ENCODE data around the gene CUEDC2. TPM values are rescaled to one million over a fixed set of nuclear protein-coding genes. Genes with fewer than 3 reads are reported as not detected.

Gene CUEDC2
- total and polyA plus RNA-seq, 8 donors, result 47.0 to 81.0 (median 71.7) TPM

GRCh38 chr10:102376901-102377300 is 55.5 kb downstream of the CUEDC2 start:
- Histone ChIP-seq H3K36me3 (peaks cover 5 to 100% of the 10 kb centered on the region in 2 donors), H3K9me3 (no peaks in the 10 kb centered on the region), H3K27ac (no peak overlapping the region), H3K4me1 (no peaks in the 10 kb centered on the region), H3K4me3 (no peak overlapping the region), H3K27me3 (no peaks in the 10 kb centered on the region)
- DNase-seq (no peak), ATAC-seq (no peak)
- intact Hi-C loops (cut with DNase I), result no loop called here
- TF ChIP-seq, protein P1, sequence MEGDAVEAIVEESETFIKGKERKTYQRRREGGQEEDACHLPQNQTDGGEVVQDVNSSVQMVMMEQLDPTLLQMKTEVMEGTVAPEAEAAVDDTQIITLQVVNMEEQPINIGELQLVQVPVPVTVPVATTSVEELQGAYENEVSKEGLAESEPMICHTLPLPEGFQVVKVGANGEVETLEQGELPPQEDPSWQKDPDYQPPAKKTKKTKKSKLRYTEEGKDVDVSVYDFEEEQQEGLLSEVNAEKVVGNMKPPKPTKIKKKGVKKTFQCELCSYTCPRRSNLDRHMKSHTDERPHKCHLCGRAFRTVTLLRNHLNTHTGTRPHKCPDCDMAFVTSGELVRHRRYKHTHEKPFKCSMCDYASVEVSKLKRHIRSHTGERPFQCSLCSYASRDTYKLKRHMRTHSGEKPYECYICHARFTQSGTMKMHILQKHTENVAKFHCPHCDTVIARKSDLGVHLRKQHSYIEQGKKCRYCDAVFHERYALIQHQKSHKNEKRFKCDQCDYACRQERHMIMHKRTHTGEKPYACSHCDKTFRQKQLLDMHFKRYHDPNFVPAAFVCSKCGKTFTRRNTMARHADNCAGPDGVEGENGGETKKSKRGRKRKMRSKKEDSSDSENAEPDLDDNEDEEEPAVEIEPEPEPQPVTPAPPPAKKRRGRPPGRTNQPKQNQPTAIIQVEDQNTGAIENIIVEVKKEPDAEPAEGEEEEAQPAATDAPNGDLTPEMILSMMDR (IDR thresholded peaks at IDR 0.05), result no peak

GRCh38 chr10:102375867-102376266 is 56.5 kb downstream of the CUEDC2 start:
- Histone ChIP-seq H3K27ac (no peak overlapping the region), H3K27me3 (no peaks in the 10 kb centered on the region), H3K36me3 (peaks cover 5 to 100% of the 10 kb centered on the region in 2 donors), H3K9me3 (no peaks in the 10 kb centered on the region), H3K4me3 (no peak overlapping the region), H3K4me1 (no peaks in the 10 kb centered on the region)
- intact Hi-C loops (cut with DNase I), result no loop called here
- TF ChIP-seq, protein P1 (IDR thresholded peaks at IDR 0.05), result no peak
- ATAC-seq (no peak), DNase-seq (no peak)

GRCh38 chr10:102375250-102375649 is 57.1 kb downstream of the CUEDC2 start:
- H3K27me3 ChIP-seq, result no peaks in the 10 kb centered on the region
- H3K27ac ChIP-seq, result no peak overlapping the region
- TF ChIP-seq, protein P1 (IDR thresholded peaks at IDR 0.05), result no peak
- intact Hi-C loops (cut with DNase I), result no loop called here
- no peaks in the 10 kb centered on the region for H3K4me1 ChIP-seq
- H3K36me3 ChIP-seq, result peaks cover 5 to 100% of the 10 kb centered on the region in 2 donors
- H3K4me3 ChIP-seq, result no peak overlapping the region
- H3K9me3 ChIP-seq, result no peaks in the 10 kb centered on the region
- ATAC-seq, result no peak
- DNase-seq, result no peak

Small RNA genes lying within 50 kb of the gene (microRNA-seq; reads per million reads assigned to microRNA genes)
- gene MIR146B, result 14,337 to 16,841 reads per million in 2 donors

Other genes starting within 250 kb of the CUEDC2 start
- gene ELOVL3, start 206.3 kb downstream of the CUEDC2 start, total RNA-seq, result under 1 TPM; 0.58 to 0.65 TPM
- under 1 TPM; 0.12 to 0.92 (median 0.52) TPM for gene ELOVL3, start 206.3 kb downstream of the CUEDC2 start, polyA plus RNA-seq (ENCODE audit: insufficient read length in 6 of 6)
- gene PITX3, start 191.1 kb downstream of the CUEDC2 start, total RNA-seq, result under 1 TPM in 1 of 2 donors, not detected in 1; 0.29 TPM
- 1 to 10 TPM in 1 of 6 donors, under 1 TPM in 5; 0.28 to 1.4 (median 0.34) TPM for gene PITX3, start 191.1 kb downstream of the CUEDC2 start, polyA plus RNA-seq (ENCODE audit: insufficient read length in 6 of 6)
- 10 to 100 TPM; 48.7 to 53.4 TPM for gene GBF1, start 187.0 kb downstream of the CUEDC2 start, total RNA-seq
- gene GBF1, start 187.0 kb downstream of the CUEDC2 start, polyA plus RNA-seq (ENCODE audit: insufficient read length in 6 of 6), result 10 to 100 TPM; 44.7 to 57.2 (median 46.2) TPM
- 10 to 100 TPM; 37.0 to 50.2 TPM for gene NFKB2, start 36.9 kb downstream of the CUEDC2 start, total RNA-seq
- 10 to 100 TPM; 22.0 to 26.4 (median 24.8) TPM for gene NFKB2, start 36.9 kb downstream of the CUEDC2 start, polyA plus RNA-seq (ENCODE audit: insufficient read length in 6 of 6)
- 1 to 10 TPM; 1.4 to 5.4 TPM for gene PSD, start 13.8 kb downstream of the CUEDC2 start, total RNA-seq
- 10 to 100 TPM in 4 of 6 donors, 1 to 10 TPM in 2; 8.0 to 15.1 (median 11.5) TPM for gene PSD, start 13.8 kb downstream of the CUEDC2 start, polyA plus RNA-seq (ENCODE audit: insufficient read length in 6 of 6)
- 10 to 100 TPM; 17.4 to 18.7 TPM for gene FBXL15, start 11.7 kb downstream of the CUEDC2 start, total RNA-seq
- 1 to 10 TPM; 5.7 to 9.7 (median 7.0) TPM for gene FBXL15, start 11.7 kb downstream of the CUEDC2 start, polyA plus RNA-seq (ENCODE audit: insufficient read length in 6 of 6)
- 1 to 10 TPM; 5.6 to 7.3 TPM for gene C10orf95, start 19.0 kb upstream of the CUEDC2 start, total RNA-seq
- gene C10orf95, start 19.0 kb upstream of the CUEDC2 start, polyA plus RNA-seq (ENCODE audit: insufficient read length in 6 of 6), result 1 to 10 TPM in 5 of 6 donors, under 1 TPM in 1; 0.70 to 2.3 (median 1.4) TPM
- 100 to 1,000 TPM; 104 to 122 TPM for gene ACTR1A, start 70.1 kb upstream of the CUEDC2 start, total RNA-seq
- gene ACTR1A, start 70.1 kb upstream of the CUEDC2 start, polyA plus RNA-seq (ENCODE audit: insufficient read length in 6 of 6), result 10 to 100 TPM; 78.4 to 92.6 (median 83.6) TPM
- gene SUFU, start 71.4 kb upstream of the CUEDC2 start, total RNA-seq, result 10 to 100 TPM; 13.4 to 15.2 TPM
- 10 to 100 TPM; 26.9 to 30.7 (median 28.3) TPM for gene SUFU, start 71.4 kb upstream of the CUEDC2 start, polyA plus RNA-seq (ENCODE audit: insufficient read length in 6 of 6)
- 100 to 1,000 TPM; 123 to 180 TPM for gene TRIM8, start 211.9 kb upstream of the CUEDC2 start, total RNA-seq
- gene TRIM8, start 211.9 kb upstream of the CUEDC2 start, polyA plus RNA-seq (ENCODE audit: insufficient read length in 6 of 6), result 100 to 1,000 TPM in 4 of 6 donors, 10 to 100 TPM in 2; 88.9 to 128 (median 102) TPM